Dendritic cell treated with granulocyte-macrophage colony-stimulating factor and Interleukin-4, amounts not matched to agents 40 ng/mL and 50 ng/mL, for 4 days (primary cell): Measurements from ENCODE around the gene ICE1.

Source experiments
- H3K27ac Mint-ChIP-seq: one replicate; pipeline ENCODE4 v1.8.0; 2022; ENCODE audit warnings: mild to moderate bottlenecking, mixed read lengths
- H3K27me3 Mint-ChIP-seq: one replicate; pipeline ENCODE4 v1.8.0; 2022; ENCODE audit warnings: mild to moderate bottlenecking, mixed read lengths
- H3K36me3 Mint-ChIP-seq: one replicate; pipeline ENCODE4 v1.8.0; 2022; ENCODE audit warnings: low read depth, mixed read lengths
- H3K4me1 Mint-ChIP-seq: one replicate; pipeline ENCODE4 v1.8.0; 2022; ENCODE audit warnings: low read depth, mixed read lengths
- H3K4me3 Mint-ChIP-seq: one replicate; pipeline ENCODE4 v1.8.0; 2022; ENCODE audit warnings: mild to moderate bottlenecking, moderate library complexity, mixed read lengths
- H3K9me3 Mint-ChIP-seq: one replicate; pipeline ENCODE4 v1.8.0; 2022; ENCODE audit warnings: mixed read lengths
- intact Hi-C: fragments of 100-400 bp; cut with micrococcal nuclease; formaldehyde crosslinking; loops from one replicate; pipeline ENCODE4 v1.15.0; 2022

Gene ICE1

GRCh38 chr5:5532306-5533076, 110.0 kb downstream of the ICE1 start:
- H3K27ac Mint-ChIP-seq: no peak overlapping the region
- no peaks in the 10 kb centered on the region for H3K27me3 Mint-ChIP-seq
- H3K4me3 Mint-ChIP-seq: no peak overlapping the region
- peaks cover 21% of the 10 kb centered on the region for H3K9me3 Mint-ChIP-seq
- H3K36me3 Mint-ChIP-seq: no peaks in the 10 kb centered on the region
- no peaks in the 10 kb centered on the region for H3K4me1 Mint-ChIP-seq
- intact Hi-C loops: no loop called here

GRCh38 chr5:5533927-5534326, 111.5 kb downstream of the ICE1 start:
- Mint-ChIP-seq H3K9me3 (peaks cover 21% of the 10 kb centered on the region), H3K36me3 (no peaks in the 10 kb centered on the region), H3K27me3 (no peaks in the 10 kb centered on the region), H3K4me3 (no peak overlapping the region), H3K4me1 (no peaks in the 10 kb centered on the region), H3K27ac (no peak overlapping the region)
- intact Hi-C loops: no loop called here

- Mint-ChIP-seq H3K4me1 (no peaks in the 10 kb centered on the region), H3K36me3 (no peaks in the 10 kb centered on the region), H3K9me3 (peaks cover 21% of the 10 kb centered on the region), H3K27ac (no peak overlapping the region), H3K4me3 (no peak overlapping the region), H3K27me3 (no peaks in the 10 kb centered on the region)
- intact Hi-C loops: no loop called here
These were observed 111.9 kb downstream of the ICE1 start for GRCh38 chr5:5534333-5534732.

- Mint-ChIP-seq H3K4me1 (no peaks in the 10 kb centered on the region), H3K27ac (no peak overlapping the region), H3K9me3 (peaks cover 13% of the 10 kb centered on the region), H3K27me3 (no peaks in the 10 kb centered on the region), H3K36me3 (no peaks in the 10 kb centered on the region), H3K4me3 (no peak overlapping the region)
- intact Hi-C loops: no loop called here
These were observed 114.4 kb downstream of the ICE1 start for GRCh38 chr5:5536871-5537270.

- Mint-ChIP-seq H3K9me3 (peaks cover 8% of the 10 kb centered on the region), H3K4me1 (no peaks in the 10 kb centered on the region), H3K27me3 (no peaks in the 10 kb centered on the region), H3K36me3 (no peaks in the 10 kb centered on the region), H3K27ac (no peak overlapping the region), H3K4me3 (no peak overlapping the region)
- intact Hi-C loops: no loop called here
These were observed 114.9 kb downstream of the ICE1 start for GRCh38 chr5:5537426-5537825.

- no peaks in the 10 kb centered on the region for H3K27me3 Mint-ChIP-seq
- H3K27ac Mint-ChIP-seq: no peak overlapping the region
- H3K36me3 Mint-ChIP-seq: no peaks in the 10 kb centered on the region
- no peak overlapping the region for H3K4me3 Mint-ChIP-seq
- intact Hi-C loops: no loop called here
- H3K9me3 Mint-ChIP-seq: no peaks in the 10 kb centered on the region
- no peaks in the 10 kb centered on the region for H3K4me1 Mint-ChIP-seq
These were observed 117.1 kb downstream of the ICE1 start for GRCh38 chr5:5539590-5539989.
